Measurements from ENCODE around the gene RTBDN. TPM values are rescaled to one million over a fixed set of nuclear protein-coding genes. Genes with fewer than 3 reads are reported as not detected.

RTBDN gene
- total RNA-seq, 2 experiments from 2014 or later = not detected

DNA sequence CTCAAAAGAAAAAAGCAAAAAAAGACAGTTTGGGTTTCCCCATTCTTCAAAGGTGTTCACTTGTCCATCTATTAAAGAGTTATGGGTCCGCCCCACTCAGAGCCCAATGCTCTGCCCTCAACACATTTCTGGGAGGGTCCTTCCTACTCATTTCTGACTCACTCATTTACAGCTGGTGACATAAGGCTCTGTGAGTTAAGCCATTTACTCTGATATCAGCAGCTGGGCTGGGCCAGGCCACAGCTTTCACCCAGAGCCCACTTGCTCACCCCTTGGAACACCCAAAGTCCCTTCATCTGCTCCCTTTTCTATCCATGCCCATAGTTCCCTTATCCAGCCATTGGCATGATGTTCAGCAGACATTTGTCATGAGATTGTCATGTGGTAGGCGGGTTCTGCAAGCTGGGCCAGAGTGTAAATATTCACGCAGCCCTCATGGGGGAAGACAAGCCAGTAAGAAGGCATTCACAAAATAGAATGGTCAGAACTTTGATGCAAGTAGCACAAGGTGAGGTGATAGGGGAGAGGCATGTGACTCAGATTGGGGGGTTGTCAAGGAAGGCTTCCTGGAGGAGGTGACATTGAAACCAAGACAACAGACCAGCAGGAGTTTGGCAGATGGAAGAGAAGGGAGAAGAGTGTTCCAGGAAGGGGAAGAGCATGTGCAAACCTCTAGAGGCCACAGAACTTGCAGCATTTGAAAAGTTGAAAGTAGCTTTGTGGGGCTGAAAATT, 9.8 kb upstream of the RTBDN start:
- Mint-ChIP-seq H3K36me3 (ENCODE audit: low read depth) (no peaks in the 10 kb centered on the region), H3K9me3 (no peaks in the 10 kb centered on the region), H3K27ac (no peak overlapping the region), H3K4me1 (peaks cover 32% of the 10 kb centered on the region), H3K27me3 (peaks cover 40% of the 10 kb centered on the region), H3K4me3 (no peak overlapping the region)
- POLR2A ChIA-PET = no interaction called here
- no peak for DNase-seq
- CTCF ChIA-PET = interaction anchor here (1.1 to 4.3 kb wide), 3 partner anchors 83 to 87 kb away, joined by 3 to 28 read pairs (median 6); no protein-coding TSS in a partner anchor

DNA sequence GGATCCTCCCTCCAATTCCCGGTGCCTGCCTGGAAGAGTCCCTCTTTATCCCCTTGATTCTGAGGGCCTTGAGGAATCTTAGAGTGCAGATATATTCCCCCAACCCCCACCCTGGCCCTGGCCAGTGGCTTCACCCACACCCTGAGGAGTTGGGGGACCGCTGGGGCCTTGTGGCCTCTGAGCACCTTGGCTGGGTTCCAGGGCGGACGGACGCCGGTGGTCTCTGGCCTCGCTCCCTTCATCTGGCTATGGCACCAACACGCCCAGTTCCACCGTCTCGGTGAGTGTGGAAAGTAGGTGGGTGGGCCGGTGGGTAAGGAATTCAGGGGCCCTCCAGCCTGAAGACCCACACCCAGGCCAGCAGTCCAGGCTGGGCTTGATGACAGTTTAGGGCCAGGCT, 8.9 kb upstream of the RTBDN start:
- Mint-ChIP-seq H3K27ac (no peak overlapping the region), H3K4me3 (no peak overlapping the region), H3K9me3 (no peaks in the 10 kb centered on the region), H3K4me1 (peaks cover 37% of the 10 kb centered on the region), H3K36me3 (ENCODE audit: low read depth) (no peaks in the 10 kb centered on the region), H3K27me3 (peaks cover 46% of the 10 kb centered on the region)
- ChIA-PET CTCF (interaction anchor here (1.1 kb wide), 1 partner anchor 84 kb away, joined by 3 read pairs; no protein-coding TSS in a partner anchor), POLR2A (no interaction called here)
- no peak for DNase-seq

DNA sequence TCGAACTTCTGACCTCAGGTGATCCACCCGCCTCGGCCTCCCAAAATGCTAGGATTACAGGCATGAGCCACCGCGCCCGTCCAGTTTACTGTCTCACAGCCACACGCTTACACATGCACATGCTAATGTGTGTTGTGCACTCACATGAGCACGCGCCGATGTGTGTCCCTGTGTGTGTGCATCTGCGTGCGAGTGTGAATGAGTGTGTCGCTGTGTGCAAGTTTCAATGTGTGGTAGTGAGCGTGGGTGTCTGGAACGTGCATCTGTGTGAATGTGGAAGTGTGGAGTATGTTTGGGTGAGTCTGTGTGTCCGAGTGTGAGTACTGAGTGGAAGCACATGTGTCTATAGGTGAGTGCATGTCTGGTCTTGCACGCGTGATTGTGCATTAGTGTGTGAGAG, 8.1 kb upstream of the RTBDN start:
- DNase-seq = no peak
- no peaks in the 10 kb centered on the region for H3K9me3 Mint-ChIP-seq
- peaks cover 52% of the 10 kb centered on the region for H3K27me3 Mint-ChIP-seq
- peaks cover 34% of the 10 kb centered on the region for H3K4me1 Mint-ChIP-seq
- H3K4me3 Mint-ChIP-seq = no peak overlapping the region
- H3K27ac Mint-ChIP-seq = no peak overlapping the region
- POLR2A ChIA-PET = no interaction called here
- H3K36me3 Mint-ChIP-seq (ENCODE audit: low read depth) = no peaks in the 10 kb centered on the region
- CTCF ChIA-PET = no interaction called here

DNA sequence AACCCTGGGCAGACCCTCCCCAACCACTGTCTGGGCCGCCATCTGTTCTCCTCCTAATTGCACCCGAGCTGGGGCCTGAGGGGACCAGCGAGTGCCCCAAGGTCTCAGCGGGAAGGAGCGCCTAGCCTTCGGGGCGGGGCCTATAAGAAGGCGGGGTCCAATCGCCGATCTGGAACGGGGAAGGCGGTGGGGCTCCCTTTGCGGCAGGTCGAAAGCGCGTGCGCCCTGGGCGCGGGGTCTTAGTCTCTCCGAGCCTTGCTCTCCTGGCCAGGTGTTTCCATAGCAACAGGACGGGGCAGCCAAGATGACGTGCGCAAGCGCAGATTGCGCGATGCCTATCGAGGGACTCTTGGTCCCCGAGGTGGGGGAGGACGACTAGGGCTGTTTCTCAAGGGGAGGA, 6.7 kb upstream of the RTBDN start:
- Mint-ChIP-seq H3K27ac (no peak overlapping the region), H3K27me3 (peaks cover 61% of the 10 kb centered on the region), H3K9me3 (no peaks in the 10 kb centered on the region), H3K4me3 (peak overlapping the region; percentile 24), H3K36me3 (ENCODE audit: low read depth) (no peaks in the 10 kb centered on the region), H3K4me1 (peaks cover 32% of the 10 kb centered on the region)
- CTCF ChIA-PET = no interaction called here
- peak; percentile 30 for DNase-seq
- POLR2A ChIA-PET = no interaction called here

DNA sequence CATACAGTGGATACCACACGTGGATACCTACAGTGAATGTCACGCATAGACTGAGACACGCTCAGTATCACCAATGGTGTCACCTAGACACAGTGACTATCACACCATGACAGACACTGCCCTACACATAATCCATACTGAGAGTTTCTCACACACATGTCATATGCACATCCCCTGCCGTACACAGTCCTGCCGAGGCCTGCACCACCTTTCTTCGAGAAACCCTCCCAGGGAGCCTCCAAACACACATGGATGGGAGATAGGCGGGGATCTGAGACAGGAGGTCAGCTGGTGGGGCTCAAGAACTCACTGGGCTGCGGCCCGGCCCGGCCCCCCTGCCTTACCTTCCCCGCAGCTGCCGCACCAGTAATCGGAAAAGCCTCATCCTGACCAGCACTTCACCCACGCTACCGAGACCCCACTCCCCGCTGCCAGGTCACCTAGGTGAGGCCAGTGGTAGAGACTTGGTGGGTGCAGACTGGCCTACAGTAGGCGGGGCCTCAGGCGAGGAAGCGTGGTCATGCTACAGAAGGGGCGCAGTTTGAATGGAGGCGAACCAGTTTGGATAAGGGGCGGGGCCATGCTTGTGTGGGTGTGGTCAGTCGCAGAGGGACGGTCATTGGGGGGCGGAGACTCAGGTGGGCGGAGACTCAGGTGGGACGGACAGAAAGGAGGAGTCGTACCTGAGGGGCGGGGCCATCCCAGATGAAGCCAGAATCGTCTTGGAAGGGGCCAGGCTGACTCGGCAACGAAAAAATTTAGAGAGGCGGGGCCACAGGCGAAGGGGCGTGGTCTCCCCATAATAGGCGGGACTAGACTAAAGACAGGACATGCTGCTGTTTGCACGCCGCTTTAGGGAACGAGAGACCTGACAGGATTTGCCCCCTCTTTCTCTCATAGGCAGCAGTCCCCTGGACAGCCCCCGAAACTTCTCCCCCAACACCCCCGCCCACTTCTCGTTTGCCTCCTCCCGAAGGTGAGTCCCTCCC, 6.0 kb upstream of the RTBDN start:
- Mint-ChIP-seq H3K4me3 (peak overlapping the region; percentile 24), H3K4me1 (peaks cover 32% of the 10 kb centered on the region), H3K36me3 (ENCODE audit: low read depth) (no peaks in the 10 kb centered on the region), H3K9me3 (no peaks in the 10 kb centered on the region), H3K27me3 (peaks cover 67% of the 10 kb centered on the region), H3K27ac (no peak overlapping the region)
- ChIA-PET POLR2A (no interaction called here), CTCF (no interaction called here)
- peak; percentile 64 for DNase-seq

DNA sequence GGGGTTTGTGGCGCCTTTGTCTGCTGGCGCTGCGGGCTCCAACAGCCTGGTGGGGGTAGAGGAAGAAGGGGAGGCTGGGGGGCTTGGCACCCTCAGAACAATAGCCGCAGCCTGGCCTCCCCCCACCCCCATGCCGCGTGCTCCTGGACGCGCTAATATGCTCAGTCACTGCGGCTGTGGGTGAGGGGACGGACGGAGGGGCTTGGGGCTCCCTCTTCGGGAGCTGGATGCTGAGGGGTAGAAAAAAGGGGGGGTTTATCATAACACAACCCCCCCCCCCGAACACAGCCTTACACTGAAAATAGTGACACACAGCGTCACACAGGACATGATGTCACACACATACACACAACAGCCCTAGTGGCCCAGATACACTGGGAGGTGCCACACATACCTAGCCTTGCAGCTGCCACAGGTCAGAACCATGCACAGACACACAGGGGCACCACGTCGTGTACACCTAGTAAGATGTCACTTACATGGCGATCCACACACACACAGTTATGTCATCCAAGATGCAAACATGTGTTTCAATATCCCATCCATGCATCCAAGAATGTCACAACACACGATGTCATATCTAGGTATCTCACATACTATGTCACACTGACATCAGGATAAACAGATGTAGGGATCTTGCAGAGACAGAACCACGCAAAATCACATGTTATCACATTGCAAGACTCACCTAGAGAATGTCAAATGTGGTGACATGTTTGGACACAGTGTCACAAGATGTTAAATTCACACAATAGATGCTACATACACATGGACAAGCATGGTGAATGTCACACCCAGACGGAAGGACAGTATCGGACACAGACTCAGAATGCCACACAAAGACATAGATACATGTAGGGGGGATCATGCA, 4.7 kb upstream of the RTBDN start:
- POLR2A ChIA-PET = interaction anchor here (1.0 kb wide), 1 partner anchor 61 kb away, joined by 3 read pairs; no protein-coding TSS in a partner anchor

DNA sequence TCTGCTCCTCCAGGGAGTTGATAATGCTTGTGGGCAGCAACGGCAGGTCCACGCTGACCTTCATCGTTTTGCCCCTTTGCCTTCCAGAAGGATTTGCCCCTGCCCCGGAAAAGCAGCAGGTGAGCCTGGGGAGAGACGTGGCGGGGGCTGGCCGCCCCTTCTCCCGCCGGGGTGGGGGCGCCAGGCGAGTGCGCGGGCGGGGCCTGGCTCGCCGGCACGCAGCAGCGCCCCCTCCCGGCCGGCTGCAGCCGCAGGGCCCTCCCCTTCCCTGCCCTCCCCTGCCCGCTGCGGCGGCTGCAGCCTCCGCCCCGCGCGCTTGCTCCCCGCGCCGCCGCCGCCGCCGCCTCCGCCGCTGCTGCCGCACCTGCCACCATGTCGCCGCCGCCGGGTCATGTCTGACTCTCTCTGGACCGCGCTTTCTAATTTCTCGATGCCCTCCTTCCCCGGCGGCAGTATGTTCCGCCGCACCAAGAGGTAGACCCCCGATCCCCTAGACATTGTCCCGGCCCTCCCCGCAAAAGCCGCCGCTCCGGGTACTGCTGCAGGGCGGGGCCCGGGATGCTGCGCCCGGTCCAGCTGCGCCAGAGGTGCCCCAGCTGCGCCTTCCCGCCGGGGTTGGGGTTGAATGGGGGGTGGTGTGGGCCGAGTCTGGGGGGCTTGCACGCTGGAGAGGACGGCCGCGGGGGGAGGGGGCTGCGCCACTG, 4.0 kb upstream of the RTBDN start, which contains the start of gene MAST1:
TSS of gene MAST1 (plus strand) at position 334 of the 704 bp plus-strand sequence. CDS start at position 392, 58 bp downstream.
- Mint-ChIP-seq H3K9me3 (no peaks in the 10 kb centered on the region), H3K27ac (no peak within 1 kb of the TSS), H3K27me3 (peaks cover 76% of the 10 kb centered on the region), H3K4me1 (peaks cover 41% of the 10 kb centered on the region), H3K36me3 (ENCODE audit: low read depth) (no peaks in the 10 kb centered on the region), H3K4me3 (peak within 1 kb of the TSS; percentile 51)
- ChIA-PET CTCF (interaction anchor here (1.8 kb wide), 1 partner anchor 9 kb away, joined by 15 read pairs; no protein-coding TSS in a partner anchor), POLR2A (interaction anchor here (1.0 kb wide), 1 partner anchor 60 kb away, joined by 3 read pairs; no protein-coding TSS in a partner anchor)
- DNase-seq = peak; percentile 61

More for the DNA sequence above, 4.7 kb upstream of the RTBDN start:
- H3K9me3 Mint-ChIP-seq = no peaks in the 10 kb centered on the region
- peaks cover 40% of the 10 kb centered on the region for H3K4me1 Mint-ChIP-seq
- CTCF ChIA-PET = interaction anchor here (0.8 kb wide), 1 partner anchor 74 kb away, joined by 3 read pairs; no protein-coding TSS in a partner anchor
- no peak overlapping the region for H3K27ac Mint-ChIP-seq
- H3K27me3 Mint-ChIP-seq = peaks cover 74% of the 10 kb centered on the region
- H3K36me3 Mint-ChIP-seq (ENCODE audit: low read depth) = no peaks in the 10 kb centered on the region
- peak overlapping the region; percentile 51 for H3K4me3 Mint-ChIP-seq
- DNase-seq = peak; percentile 39

DNA sequence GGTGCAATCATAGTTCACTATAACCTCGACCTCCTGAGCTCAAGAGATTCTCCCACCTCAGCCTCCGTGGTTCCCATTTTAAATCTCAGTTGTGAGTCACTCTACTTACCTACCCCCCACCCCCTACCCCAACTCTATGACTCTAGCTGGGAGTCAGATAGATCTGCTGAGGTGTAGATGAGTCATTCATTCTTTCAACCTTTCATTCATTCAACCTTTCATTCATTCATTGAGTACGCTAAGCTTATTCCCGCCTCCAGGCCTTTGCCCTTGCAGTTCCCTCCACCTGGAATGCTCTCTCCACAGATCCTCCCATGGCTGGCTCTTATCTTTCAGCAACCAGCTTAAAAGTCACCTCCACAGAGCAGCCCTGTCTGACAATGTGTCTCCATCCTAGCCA, 2.8 kb upstream of the RTBDN start:
- CTCF ChIA-PET = interaction anchor here (0.7 to 1.8 kb wide), 5 partner anchors 10 to 77 kb away, joined by 3 to 15 read pairs (median 3); no protein-coding TSS in a partner anchor
- no peaks in the 10 kb centered on the region for H3K36me3 Mint-ChIP-seq (ENCODE audit: low read depth)
- peaks cover 77% of the 10 kb centered on the region for H3K27me3 Mint-ChIP-seq
- POLR2A ChIA-PET = interaction anchor here (0.7 to 1.2 kb wide), 2 partner anchors 9 to 35 kb away, joined by 3 read pairs; partner anchors contain the start of genes PRDX2 and THSD8
- peaks cover 50% of the 10 kb centered on the region for H3K4me1 Mint-ChIP-seq
- no peak for DNase-seq
- H3K27ac Mint-ChIP-seq = no peak overlapping the region
- no peaks in the 10 kb centered on the region for H3K9me3 Mint-ChIP-seq
- no peak overlapping the region for H3K4me3 Mint-ChIP-seq

DNA sequence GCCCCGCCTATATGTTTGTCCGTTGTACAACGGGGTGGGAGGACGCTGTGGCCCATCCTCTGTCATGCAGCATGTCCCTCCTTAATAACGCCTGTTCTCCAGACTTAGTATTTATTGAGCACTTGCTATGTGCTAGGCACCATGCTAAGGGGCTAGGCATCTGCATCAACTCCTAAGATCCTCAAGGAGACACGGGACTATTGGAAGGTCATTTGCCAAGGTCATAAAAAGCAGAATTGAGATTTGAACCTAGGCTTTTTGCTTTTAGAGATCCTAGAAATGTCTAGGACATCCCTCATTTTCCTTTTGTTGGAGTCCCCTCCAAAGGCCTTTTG, 2.1 kb upstream of the RTBDN start:
- ChIA-PET CTCF (interaction anchor here (1.2 to 1.8 kb wide), 3 partner anchors 11 to 76 kb away, joined by 3 to 15 read pairs (median 4); no protein-coding TSS in a partner anchor), POLR2A (interaction anchor here (0.7 to 1.2 kb wide), 2 partner anchors 10 to 34 kb away, joined by 3 read pairs; partner anchors contain the start of genes PRDX2 and THSD8)
- Mint-ChIP-seq H3K27ac (peak overlapping the region; percentile 2), H3K36me3 (ENCODE audit: low read depth) (no peaks in the 10 kb centered on the region), H3K9me3 (no peaks in the 10 kb centered on the region), H3K4me1 (peaks cover 53% of the 10 kb centered on the region), H3K4me3 (no peak overlapping the region), H3K27me3 (peaks cover 78% of the 10 kb centered on the region)
- no peak for DNase-seq

DNA sequence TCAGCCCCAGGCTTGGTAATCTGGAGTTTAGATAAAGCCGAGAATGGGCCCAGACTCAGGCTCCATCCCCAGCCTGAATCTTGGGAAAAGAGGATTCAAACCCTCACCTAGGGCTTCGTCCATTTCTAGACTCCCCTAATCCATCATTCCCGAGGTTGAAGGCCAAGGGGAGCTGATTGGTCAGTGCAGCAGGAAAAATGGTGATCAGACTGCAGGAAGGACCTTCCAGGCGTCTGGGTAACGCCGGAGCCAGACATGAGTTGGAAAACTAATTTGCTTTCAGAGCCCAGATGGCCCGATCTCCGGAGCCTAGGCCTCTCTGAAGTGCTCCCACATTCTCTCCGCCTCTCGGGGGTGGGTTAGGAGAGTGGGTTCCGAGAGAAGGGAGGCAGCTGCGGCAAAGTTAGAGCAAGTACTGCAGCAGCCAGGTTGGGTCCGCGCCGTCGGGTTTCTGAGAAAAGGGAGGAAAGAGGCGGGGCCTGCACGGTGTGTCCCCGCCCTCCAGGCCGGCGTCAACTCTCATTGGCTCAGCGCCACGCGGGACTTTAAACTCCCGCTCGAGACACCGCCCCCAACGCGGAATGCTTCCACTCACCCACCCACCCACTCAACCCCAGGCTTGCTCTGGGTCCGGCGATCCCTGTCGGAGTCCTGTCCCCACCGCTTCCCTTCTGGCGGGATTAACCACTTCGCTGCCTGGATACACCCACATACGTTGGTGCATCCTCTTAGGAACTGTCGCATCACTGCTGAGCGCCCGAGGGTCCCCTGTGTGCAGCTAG, 788 bp upstream of the RTBDN start:
- Mint-ChIP-seq H3K9me3 (no peaks in the 10 kb centered on the region), H3K4me1 (peaks cover 40% of the 10 kb centered on the region), H3K27ac (no peak overlapping the region), H3K27me3 (peaks cover 74% of the 10 kb centered on the region), H3K4me3 (peak overlapping the region; percentile 17), H3K36me3 (ENCODE audit: low read depth) (no peaks in the 10 kb centered on the region)
- ChIA-PET CTCF (interaction anchor here (0.6 to 1.0 kb wide), 6 partner anchors 10 to 1491 kb away, joined by 3 to 6 read pairs (median 3); partner anchors contain the start of gene RNASEH2A), POLR2A (no interaction called here)
- peak; percentile 35 for DNase-seq

Measured in activated CD4-positive, alpha-beta memory T cell treated with anti-CD3 and anti-CD28 coated beads, Interleukin-2, amount 10 ng/mL, durations not matched to agents 7 days and 5 days (primary cell).